Endodermal cell (in vitro differentiated cells): ENCODE data around the gene ACAT2. TPM values are rescaled to one million over a fixed set of nuclear protein-coding genes. Genes with fewer than 3 reads are reported as not detected.

ENCODE experiments used
- DNase-seq: peaks from one replicate; pipeline ENCODE4 v3.0.0-alpha.2; 2017
- H3K27ac ChIP-seq: 2 replicates; pipeline ENCODE4 v1.5.1; 2013; ENCODE audit warnings: mild to moderate bottlenecking, low read depth, low read length, moderate library complexity
- H3K27me3 ChIP-seq: 2 replicates; pipeline ENCODE4 v1.6.1; 2013; ENCODE audit warnings: mild to moderate bottlenecking, low read length, moderate library complexity; ENCODE audit not compliant: insufficient read depth, control insufficient read depth, poor library complexity, severe bottlenecking
- H3K36me3 ChIP-seq: 2 replicates; pipeline ENCODE4 v1.7.0; 2013; ENCODE audit warnings: mild to moderate bottlenecking, low read length, moderate library complexity; ENCODE audit not compliant: control insufficient read depth, insufficient read depth
- H3K4me1 ChIP-seq: one replicate; pipeline ENCODE4 v1.7.0; 2013; ENCODE audit warnings: low read length; ENCODE audit not compliant: control insufficient read depth, insufficient read depth
- H3K4me3 ChIP-seq: 2 replicates; pipeline ENCODE4 v1.5.1; 2013; ENCODE audit warnings: mild to moderate bottlenecking, low read length, moderate library complexity
- H3K9ac ChIP-seq: 2 replicates; pipeline ENCODE4 v1.6.1; 2013; ENCODE audit warnings: mild to moderate bottlenecking, low read length, moderate library complexity; ENCODE audit not compliant: poor library complexity, severe bottlenecking; ENCODE audit errors: extremely low read depth
- H3K9me3 ChIP-seq: 2 replicates; pipeline ENCODE4 v1.6.1; 2013; ENCODE audit warnings: mild to moderate bottlenecking, low read length, moderate library complexity; ENCODE audit not compliant: control insufficient read depth
- H3K27ac Mint-ChIP-seq: 2 replicates; pipeline ENCODE4 v1.8.0; 2020; ENCODE audit warnings: mixed read lengths
- H3K27me3 Mint-ChIP-seq: 2 replicates; pipeline ENCODE4 v1.8.0; 2021; ENCODE audit warnings: mild to moderate bottlenecking, mixed read lengths; ENCODE audit not compliant: insufficient read depth
- H3K36me3 Mint-ChIP-seq: 2 replicates; pipeline ENCODE4 v1.8.0; 2020; ENCODE audit warnings: low read depth, mixed read lengths
- H3K4me1 Mint-ChIP-seq: 2 replicates; pipeline ENCODE4 v1.8.0; 2020; ENCODE audit warnings: mixed read lengths
- H3K4me3 Mint-ChIP-seq: 2 replicates; pipeline ENCODE4 v1.8.0; 2020; ENCODE audit warnings: mild to moderate bottlenecking, moderate library complexity, mixed read lengths
- H3K9me3 Mint-ChIP-seq: 2 replicates; pipeline ENCODE4 v1.8.0; 2020; ENCODE audit warnings: mild to moderate bottlenecking, mixed read lengths
- WGBS, 2 experiments: methylation state at CpG; one replicate each; pipeline versions ENCODE4 v1.1.5 to v1.1.7; 2013; ENCODE audit warnings: missing lambda C conversion rate in 2 of 2, mixed read lengths in 1 of 2; ENCODE audit not compliant: insufficient coverage in 1 of 2, insufficient read length in 1 of 2; 5-methylcytosine and 5-hydroxymethylcytosine counted together
- total RNA-seq, 2 donors: library from RNA; stranded (reverse); fragmentation: NEBNext Ultra II Directional in 1 of 2; extraction: Animal tissue kit (Norgen Biotek cat#: 25700) in 1 of 2; gene quantifications; 2 replicates in 1 of 2; 3 replicates in 1 of 2; pipeline ENCODE4 v1.2.1, GENCODE V29; 2021
- TF ChIP-seq, protein P1 (sequence below): fragments of 200-600 bp; sonication (generic); conservative IDR thresholded peaks from 2 replicates; pipeline ENCODE4 v1.5.0; 2021; ENCODE audit warnings: antibody characterized with exemption, mild to moderate bottlenecking

ACAT2 gene
- total RNA-seq, 2 donors from 2014 or later = 108 to 147 TPM

- WGBS, 2 experiments = 92 to 100% methylated on average over 1 to 5 of the region's 5 CpGs
- no peaks in the 10 kb centered on the region for H3K9me3 Mint-ChIP-seq
- no peaks in the 10 kb centered on the region for H3K4me1 ChIP-seq
- no peak overlapping the region for H3K27ac Mint-ChIP-seq
- H3K36me3 ChIP-seq = peaks cover 8% of the 10 kb centered on the region
- no peak overlapping the region for H3K27ac ChIP-seq
- H3K9ac ChIP-seq = no peak overlapping the region
- no peak overlapping the region for H3K4me3 Mint-ChIP-seq
- H3K36me3 Mint-ChIP-seq = no peaks in the 10 kb centered on the region
- DNase-seq = no peak
- H3K4me1 Mint-ChIP-seq = peaks cover 11% of the 10 kb centered on the region
- no peaks in the 10 kb centered on the region for H3K27me3 ChIP-seq
- no peaks in the 10 kb centered on the region for H3K27me3 Mint-ChIP-seq
- no peak overlapping the region for H3K4me3 ChIP-seq
- TF ChIP-seq, protein P1, sequence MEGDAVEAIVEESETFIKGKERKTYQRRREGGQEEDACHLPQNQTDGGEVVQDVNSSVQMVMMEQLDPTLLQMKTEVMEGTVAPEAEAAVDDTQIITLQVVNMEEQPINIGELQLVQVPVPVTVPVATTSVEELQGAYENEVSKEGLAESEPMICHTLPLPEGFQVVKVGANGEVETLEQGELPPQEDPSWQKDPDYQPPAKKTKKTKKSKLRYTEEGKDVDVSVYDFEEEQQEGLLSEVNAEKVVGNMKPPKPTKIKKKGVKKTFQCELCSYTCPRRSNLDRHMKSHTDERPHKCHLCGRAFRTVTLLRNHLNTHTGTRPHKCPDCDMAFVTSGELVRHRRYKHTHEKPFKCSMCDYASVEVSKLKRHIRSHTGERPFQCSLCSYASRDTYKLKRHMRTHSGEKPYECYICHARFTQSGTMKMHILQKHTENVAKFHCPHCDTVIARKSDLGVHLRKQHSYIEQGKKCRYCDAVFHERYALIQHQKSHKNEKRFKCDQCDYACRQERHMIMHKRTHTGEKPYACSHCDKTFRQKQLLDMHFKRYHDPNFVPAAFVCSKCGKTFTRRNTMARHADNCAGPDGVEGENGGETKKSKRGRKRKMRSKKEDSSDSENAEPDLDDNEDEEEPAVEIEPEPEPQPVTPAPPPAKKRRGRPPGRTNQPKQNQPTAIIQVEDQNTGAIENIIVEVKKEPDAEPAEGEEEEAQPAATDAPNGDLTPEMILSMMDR = no peak
- H3K9me3 ChIP-seq = no peaks in the 10 kb centered on the region
Measured at GRCh38 chr6:159716247-159717096, 45.4 kb upstream of the ACAT2 start.

DNA sequence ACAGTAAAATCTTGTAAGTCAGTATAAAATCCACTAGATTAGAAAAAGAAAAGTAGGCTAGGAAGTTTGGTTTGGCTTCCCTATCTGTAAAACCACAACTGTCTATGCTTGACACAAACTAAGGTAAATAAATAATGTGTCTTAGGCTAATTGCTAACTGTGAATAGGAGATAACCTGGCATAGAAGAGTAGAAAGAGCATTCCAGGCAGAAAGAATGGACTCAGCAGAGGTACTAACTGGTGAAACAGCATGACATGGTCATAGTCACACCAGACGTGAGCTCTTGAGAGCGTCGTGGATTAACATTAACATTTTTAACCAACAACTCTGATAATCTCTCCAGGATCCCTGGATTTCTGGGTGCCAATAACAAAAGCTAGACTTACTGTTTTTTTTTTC, 43.2 kb upstream of the ACAT2 start:
- H3K27ac Mint-ChIP-seq = peak overlapping the region; percentile 69
- Histone ChIP-seq H3K27ac (no peak overlapping the region), H3K36me3 (peaks cover 13% of the 10 kb centered on the region), H3K9me3 (peaks cover 16% of the 10 kb centered on the region), H3K27me3 (no peaks in the 10 kb centered on the region), H3K9ac (no peak overlapping the region), H3K4me1 (no peaks in the 10 kb centered on the region), H3K4me3 (no peak overlapping the region)
- no peak for DNase-seq
- H3K4me1 Mint-ChIP-seq = peaks cover 11% of the 10 kb centered on the region
- TF ChIP-seq, protein P1 = no peak
- peaks cover 13% of the 10 kb centered on the region for H3K9me3 Mint-ChIP-seq
- H3K27me3 Mint-ChIP-seq = no peaks in the 10 kb centered on the region
- peaks cover 14% of the 10 kb centered on the region for H3K36me3 Mint-ChIP-seq
- 78 to 80% methylated on average over 3 of the region's 3 CpGs for WGBS, 2 experiments
- no peak overlapping the region for H3K4me3 Mint-ChIP-seq

GRCh38 chr6:159719287-159719686, 42.6 kb upstream of the ACAT2 start:
- no peaks in the 10 kb centered on the region for H3K27me3 ChIP-seq
- TF ChIP-seq, protein P1 = no peak
- Mint-ChIP-seq H3K27me3 (no peaks in the 10 kb centered on the region), H3K4me3 (no peak overlapping the region), H3K9me3 (peaks cover 13% of the 10 kb centered on the region), H3K4me1 (peaks cover 11% of the 10 kb centered on the region), H3K27ac (peak overlapping the region; percentile 69), H3K36me3 (peaks cover 17% of the 10 kb centered on the region)
- no peak overlapping the region for H3K4me3 ChIP-seq
- DNase-seq = no peak
- no peak overlapping the region for H3K27ac ChIP-seq
- no peak overlapping the region for H3K9ac ChIP-seq
- peaks cover 22% of the 10 kb centered on the region for H3K9me3 ChIP-seq
- H3K36me3 ChIP-seq = peaks cover 19% of the 10 kb centered on the region
- no peaks in the 10 kb centered on the region for H3K4me1 ChIP-seq
- 93 to 97% methylated on average over 2 to 7 of the region's 7 CpGs for WGBS, 2 experiments
